H1 (cell line): Measurements from ENCODE around the gene TTLL9. TPM values are rescaled to one million over a fixed set of nuclear protein-coding genes. Genes with fewer than 3 reads are reported as not detected.

ENCODE experiments used
- CTCF ChIA-PET: fragments of 300-600 bp; sonication (Branson Sonifier 250); formaldehyde crosslinking; loops from one replicate; lab custom pipeline; 2021; ENCODE audit not compliant: partially characterized antibody; lab: Charles Lee
- POLR2A ChIA-PET: fragments of 300-600 bp; sonication (Branson Sonifier 250); formaldehyde crosslinking; loops from one replicate; lab custom pipeline; 2021; ENCODE audit warnings: inconsistent platforms; ENCODE audit not compliant: partially characterized antibody; lab: Charles Lee
- DNase-seq, 2 experiments: peaks; one replicate each; pipeline versions ENCODE4 v3.0.0 to v3.0.0-alpha.2; 2010 to 2022; ENCODE audit warnings: low spot score in 2 of 2, low read depth in 1 of 2, mixed read lengths in 1 of 2
- FAIRE-seq: peaks from 2 replicates; lab custom pipeline; 2011; peaks lifted over from hg19 to GRCh38; lab: Jason Lieb, UNC
- H2AFZ ChIP-seq: 2 replicates; pipeline ENCODE4 v1.8.1; 2012; ENCODE audit warnings: low read length, inconsistent platforms
- H2AK5ac ChIP-seq: 2 replicates; pipeline ENCODE4 v1.6.1; 2013; ENCODE audit warnings: low read depth, low read length
- H2BK120ac ChIP-seq: replicated peaks from 2 replicates; pipeline ENCODE3; 2013; ENCODE audit warnings: low read depth, low read length, inconsistent platforms
- H2BK12ac ChIP-seq: 2 replicates; pipeline ENCODE4 v1.6.1; 2013; ENCODE audit warnings: low read depth, low read length
- H2BK15ac ChIP-seq: 2 replicates; pipeline ENCODE4 v1.6.1; 2013; ENCODE audit warnings: low read length
- H2BK20ac ChIP-seq: 2 replicates; pipeline ENCODE4 v1.6.1; 2013; ENCODE audit warnings: low read length
- H2BK5ac ChIP-seq: 2 replicates; pipeline ENCODE4 v1.6.1; 2013; ENCODE audit warnings: low read depth, low read length
- H3K14ac ChIP-seq: 2 replicates; pipeline ENCODE4 v1.6.1; 2013; ENCODE audit warnings: inconsistent platforms; ENCODE audit not compliant: insufficient read length
- H3K18ac ChIP-seq: 2 replicates; pipeline ENCODE4 v1.6.1; 2013; ENCODE audit warnings: low read length; ENCODE audit errors: extremely low read depth
- H3K23ac ChIP-seq: 2 replicates; pipeline ENCODE4 v1.6.1; 2013; ENCODE audit warnings: inconsistent platforms; ENCODE audit not compliant: insufficient read length
- H3K23me2 ChIP-seq: 2 replicates; pipeline ENCODE4 v1.6.1; 2013; ENCODE audit warnings: low read depth, low read length
- H3K27ac ChIP-seq: 2 replicates; pipeline ENCODE4 v1.6.1; 2011; ENCODE audit warnings: low read depth, low read length, inconsistent platforms
- H3K27me3 ChIP-seq, 4 experiments: replicated peaks in 1 of 4; 1 replicate in 1 of 4; 2 replicates in 3 of 4; pipeline versions ENCODE4 v1.6.1 to v1.8.1; 2011 to 2013; ENCODE audit warnings: low read length in 3 of 4, mild to moderate bottlenecking in 3 of 4, inconsistent platforms in 2 of 4, mixed read lengths in 2 of 4, moderate library complexity in 1 of 4; ENCODE audit not compliant: control insufficient read depth in 3 of 4, insufficient read depth in 3 of 4; ENCODE audit errors: extremely low read depth in 1 of 4
- H3K36me3 ChIP-seq, 4 experiments: 2 replicates each; pipeline versions ENCODE4 v1.6.1 to v1.8.1; 2011 to 2013; ENCODE audit warnings: mild to moderate bottlenecking in 4 of 4, low read length in 3 of 4, moderate library complexity in 2 of 4, control low read depth in 1 of 4, inconsistent platforms in 1 of 4; ENCODE audit not compliant: insufficient read depth in 4 of 4, control insufficient read depth in 2 of 4
- H3K4ac ChIP-seq: replicated peaks from 2 replicates; pipeline ENCODE3; 2013; ENCODE audit warnings: low read length, low read depth, mixed read lengths, inconsistent platforms; ENCODE audit not compliant: insufficient read length
- H3K4me1 ChIP-seq, 4 experiments: replicated peaks in 1 of 4; 1 replicate in 1 of 4; 2 replicates in 3 of 4; pipeline versions ENCODE4 v1.6.1 to v1.8.1; 2011 to 2013; ENCODE audit warnings: low read length in 3 of 4, inconsistent platforms in 2 of 4, mixed read lengths in 1 of 4; ENCODE audit not compliant: insufficient read depth in 4 of 4, control insufficient read depth in 3 of 4
- H3K4me2 ChIP-seq, 2 experiments: 2 replicates each; pipeline versions ENCODE4 v1.6.1 to v1.8.1; 2011 to 2013; ENCODE audit warnings: low read depth in 2 of 2, low read length in 2 of 2, control low read depth in 1 of 2, inconsistent platforms in 1 of 2, mild to moderate bottlenecking in 1 of 2; ENCODE audit not compliant: insufficient read depth in 1 of 2
- H3K4me3 ChIP-seq, 4 experiments: fragments of 200-600, 300-600 bp in 1 of 4; sonication (generic), shearing (Covaris generic), sonication (Bioruptor Twin) in 1 of 4; 2 replicates each; pipeline versions ENCODE4 v1.5.1 to v1.8.1; 2011 to 2016; ENCODE audit warnings: low read length in 4 of 4, low read depth in 3 of 4, control low read depth in 2 of 4, inconsistent platforms in 2 of 4, mild to moderate bottlenecking in 2 of 4, mixed read lengths in 1 of 4, moderate library complexity in 1 of 4; ENCODE audit not compliant: insufficient read depth in 2 of 4; ENCODE audit errors: extremely low read depth in 1 of 4
- H3K56ac ChIP-seq: replicated peaks from 2 replicates; pipeline ENCODE3; 2013; ENCODE audit warnings: low read depth, mild to moderate bottlenecking, mixed read lengths, low read length, inconsistent platforms; ENCODE audit not compliant: insufficient read length
- H3K79me1 ChIP-seq: 2 replicates; pipeline ENCODE4 v1.6.1; 2013; ENCODE audit warnings: low read depth, low read length, control low read depth
- H3K79me2 ChIP-seq, 2 experiments: 2 replicates each; pipeline versions ENCODE4 v1.6.1 to v1.8.1; 2012 to 2013; ENCODE audit warnings: low read length in 2 of 2, mild to moderate bottlenecking in 2 of 2, inconsistent platforms in 1 of 2; ENCODE audit not compliant: insufficient read depth in 2 of 2, control insufficient read depth in 1 of 2
- H3K9ac ChIP-seq, 4 experiments: replicated peaks in 1 of 4; 1 replicate in 1 of 4; 2 replicates in 3 of 4; pipeline versions ENCODE4 v1.6.1 to v1.8.1; 2011 to 2013; ENCODE audit warnings: low read depth in 3 of 4, low read length in 3 of 4, control low read depth in 2 of 4, mild to moderate bottlenecking in 2 of 4, moderate library complexity in 2 of 4, inconsistent platforms in 1 of 4; ENCODE audit errors: extremely low read depth in 1 of 4
- H3K9me3 ChIP-seq, 2 experiments: 2 replicates each; pipeline versions ENCODE4 v1.6.1 to v1.8.1; 2012 to 2013; ENCODE audit warnings: mild to moderate bottlenecking in 2 of 2, moderate library complexity in 2 of 2, control low read depth in 1 of 2, inconsistent platforms in 1 of 2, low read depth in 1 of 2, low read length in 1 of 2, mixed read lengths in 1 of 2; ENCODE audit not compliant: insufficient read depth in 2 of 2
- H4K20me1 ChIP-seq, 2 experiments: replicated peaks in 1 of 2; 2 replicates each; pipeline versions ENCODE3 to v1.8.1; 2011 to 2013; ENCODE audit warnings: inconsistent platforms in 2 of 2, low read length in 2 of 2, mild to moderate bottlenecking in 1 of 2; ENCODE audit not compliant: insufficient read depth in 2 of 2, control insufficient read depth in 1 of 2
- H4K5ac ChIP-seq: 2 replicates; pipeline ENCODE4 v1.6.1; 2013; ENCODE audit warnings: low read length, low read depth, mixed read lengths, inconsistent platforms; ENCODE audit not compliant: insufficient read length
- H4K8ac ChIP-seq: 2 replicates; pipeline ENCODE4 v1.8.0; 2013; ENCODE audit warnings: mild to moderate bottlenecking, moderate library complexity, low read length, inconsistent platforms; ENCODE audit not compliant: insufficient read depth; ENCODE audit errors: extremely low read depth
- H4K91ac ChIP-seq: replicated peaks from 2 replicates; pipeline ENCODE3; 2013; ENCODE audit warnings: low read length, mixed read lengths, inconsistent platforms; ENCODE audit not compliant: insufficient read length
- EZH2 ChIP-seq: fragments of 200-600 bp; sonication (generic); IDR thresholded peaks from 2 replicates; pipeline ENCODE4 v1.7.1; 2012; ENCODE audit warnings: low read depth, mild to moderate bottlenecking, moderate library complexity, low read length, inconsistent platforms; ENCODE audit not compliant: severe bottlenecking
- JUN ChIP-seq: IDR thresholded peaks from 2 replicates; pipeline ENCODE4 v1.6.1; 2011; ENCODE audit warnings: low read depth, mild to moderate bottlenecking, improper control_type of control experiment, low read length
- MAFK ChIP-seq: IDR thresholded peaks from 2 replicates; pipeline ENCODE4 v1.6.1; 2012; ENCODE audit warnings: low read depth, mild to moderate bottlenecking, improper control_type of control experiment, low read length
- WGBS, 2 experiments: shearing (Covaris generic) in 1 of 2; methylation state at CpG; one replicate each; pipeline versions ENCODE4 v1.1.6 to v1.1.7; 2013 to 2015; ENCODE audit warnings: low lambda C conversion rate in 2 of 2, mixed read lengths in 2 of 2, inconsistent platforms in 1 of 2, low coverage in 1 of 2, missing lambda C conversion rate in 1 of 2; ENCODE audit not compliant: insufficient replicate concordance in 2 of 2, insufficient coverage in 1 of 2, insufficient read length in 1 of 2; ENCODE audit errors: extremely low coverage in 1 of 2, missing lambda C conversion rate in 1 of 2; 5-methylcytosine and 5-hydroxymethylcytosine counted together
- polyA plus RNA-seq, 7 experiments: library from polyadenylated mRNA; depleted of rRNA in 3 of 7; stranded (reverse) in 5 of 7; unstranded in 2 of 7; fragments of >200 nt in 5 of 7; fragments of 200-250 nt in 2 of 7; gene quantifications; 1 replicate in 5 of 7; 2 replicates in 1 of 7; 4 replicates in 1 of 7; pipeline versions ENCODE4 v1.2.1 to v1.2.3, GENCODE V29; 2011 to 2013; ENCODE audit warnings: missing spikeins in 2 of 7, mixed read lengths in 2 of 7
- total RNA-seq: library from RNA; stranded (reverse); fragmentation: NEBNext Ultra II Directional; extraction: Animal tissue kit (Norgen Biotek cat#: 25700); gene quantifications from 2 replicates; pipeline ENCODE4 v1.2.1, GENCODE V29; 2021
- TF ChIP-seq, protein P1 (sequence below): IDR thresholded peaks from 2 replicates; pipeline ENCODE4 v1.6.1; 2012; ENCODE audit warnings: low read length, inconsistent platforms
- TF ChIP-seq, protein P2 (sequence below): IDR thresholded peaks from 2 replicates; pipeline ENCODE4 v1.6.1; 2011; ENCODE audit warnings: low read length, improper control_type of control experiment

The TTLL9 gene
- total and polyA plus RNA-seq, 2 of the 8 experiments (the other 6 are each of a cell fraction or from before 2014, with no cell fraction given) = 0.06 TPM; not detected in 1

DNA sequence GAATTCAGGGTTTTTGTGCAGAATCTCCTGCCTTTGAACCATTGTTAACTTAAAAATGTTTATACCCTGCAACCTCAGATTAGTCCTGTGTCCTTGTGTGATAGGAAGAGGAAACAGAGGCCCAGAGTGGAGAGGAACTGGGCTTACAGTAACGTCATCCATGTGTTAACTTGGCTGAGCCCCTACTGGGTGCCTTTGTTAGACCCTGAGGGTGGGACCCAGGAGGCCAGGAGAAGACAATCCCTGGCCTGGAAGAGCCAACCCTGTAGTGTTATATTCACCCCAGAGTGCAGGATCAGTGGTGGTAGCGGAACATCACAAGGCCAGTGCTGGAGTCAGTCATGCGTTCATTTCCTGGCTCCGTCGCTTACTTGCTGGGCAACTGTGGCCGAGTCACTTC, 40.7 kb upstream of the TTLL9 start:
- H3K23me2 ChIP-seq = no peaks in the 10 kb centered on the region
- TF ChIP-seq, protein P1, sequence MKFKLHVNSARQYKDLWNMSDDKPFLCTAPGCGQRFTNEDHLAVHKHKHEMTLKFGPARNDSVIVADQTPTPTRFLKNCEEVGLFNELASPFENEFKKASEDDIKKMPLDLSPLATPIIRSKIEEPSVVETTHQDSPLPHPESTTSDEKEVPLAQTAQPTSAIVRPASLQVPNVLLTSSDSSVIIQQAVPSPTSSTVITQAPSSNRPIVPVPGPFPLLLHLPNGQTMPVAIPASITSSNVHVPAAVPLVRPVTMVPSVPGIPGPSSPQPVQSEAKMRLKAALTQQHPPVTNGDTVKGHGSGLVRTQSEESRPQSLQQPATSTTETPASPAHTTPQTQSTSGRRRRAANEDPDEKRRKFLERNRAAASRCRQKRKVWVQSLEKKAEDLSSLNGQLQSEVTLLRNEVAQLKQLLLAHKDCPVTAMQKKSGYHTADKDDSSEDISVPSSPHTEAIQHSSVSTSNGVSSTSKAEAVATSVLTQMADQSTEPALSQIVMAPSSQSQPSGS = no peak
- TF ChIP-seq MAFK (no peak), JUN (no peak), EZH2 (no peak)
- TF ChIP-seq, protein P2, sequence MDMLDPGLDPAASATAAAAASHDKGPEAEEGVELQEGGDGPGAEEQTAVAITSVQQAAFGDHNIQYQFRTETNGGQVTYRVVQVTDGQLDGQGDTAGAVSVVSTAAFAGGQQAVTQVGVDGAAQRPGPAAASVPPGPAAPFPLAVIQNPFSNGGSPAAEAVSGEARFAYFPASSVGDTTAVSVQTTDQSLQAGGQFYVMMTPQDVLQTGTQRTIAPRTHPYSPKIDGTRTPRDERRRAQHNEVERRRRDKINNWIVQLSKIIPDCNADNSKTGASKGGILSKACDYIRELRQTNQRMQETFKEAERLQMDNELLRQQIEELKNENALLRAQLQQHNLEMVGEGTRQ = no peak
- TF ChIP-seq, all 59 proteins: peak for 0
- no peak overlapping the region for H3K56ac ChIP-seq
- FAIRE-seq (no peak), DNase-seq (no peak)
- POLR2A ChIA-PET = interaction anchor here (1.6 kb wide), 1 partner anchor 14 kb away, joined by 5 read pairs; no protein-coding TSS in a partner anchor
- H3K27me3 ChIP-seq = no peaks in the 10 kb centered on the region
- H3K23ac ChIP-seq = no peak overlapping the region
- no peak overlapping the region for H2AFZ ChIP-seq
- no peak overlapping the region for H3K27ac ChIP-seq
- H3K4me2 ChIP-seq = no peak overlapping the region
- H2BK12ac ChIP-seq = no peak overlapping the region
- no peak overlapping the region for H2BK15ac ChIP-seq
- no peak overlapping the region for H2BK120ac ChIP-seq
- no peak overlapping the region for H3K4me3 ChIP-seq
- H3K18ac ChIP-seq = no peak overlapping the region
- no peaks in the 10 kb centered on the region for H3K79me2 ChIP-seq
- no peaks in the 10 kb centered on the region; a peak in 1 of 8 replicates for H3K36me3 ChIP-seq
- no peak overlapping the region for H4K8ac ChIP-seq
- WGBS, 2 experiments = 88% methylated on average over 6 of the region's 6 CpGs; no CpG with 5 or more reads in 1 of the 2 experiments
- H3K79me1 ChIP-seq = no peaks in the 10 kb centered on the region
- CTCF ChIA-PET = interaction anchor here (0.6 to 2.0 kb wide), 7 partner anchors 9 to 202 kb away, joined by 3 to 10 read pairs (median 3); partner anchors contain the start of gene FOXS1
- H4K5ac ChIP-seq = no peak overlapping the region
- no peaks in the 10 kb centered on the region for H3K9me3 ChIP-seq
- H2BK20ac ChIP-seq = no peak overlapping the region
- H4K91ac ChIP-seq = no peak overlapping the region
- no peak overlapping the region for H2BK5ac ChIP-seq
- no peak overlapping the region for H2AK5ac ChIP-seq
- H4K20me1 ChIP-seq = no peaks in the 10 kb centered on the region
- H3K4ac ChIP-seq = no peak overlapping the region
- no peak overlapping the region for H3K9ac ChIP-seq
- no peak overlapping the region for H3K14ac ChIP-seq
- peaks cover 0 to 5% (median 5%) of the 10 kb centered on the region in 4 experiments; a peak in 5 of 7 replicates for H3K4me1 ChIP-seq
